ENCODE results near the gene DLEU7.
A peak's percentile ranks its signal among the peaks of the same experiment; 100 is the strongest.

Gene DLEU7

DNA sequence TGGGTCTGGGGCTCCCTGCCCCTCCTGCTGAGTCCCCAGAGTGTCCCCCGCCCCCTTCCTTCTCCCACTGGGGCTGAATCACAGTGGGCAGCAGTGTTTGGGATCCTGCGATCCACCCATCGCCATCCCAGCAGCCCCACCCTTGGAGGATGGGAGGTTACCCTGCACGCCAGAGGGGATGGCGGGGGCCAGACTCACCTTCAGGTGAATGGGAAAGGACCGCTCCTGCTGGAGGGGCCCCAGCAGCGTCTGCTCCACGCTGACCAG is 569 bp downstream of the DLEU7 start:
- no peak for DNase-seq (ENCODE audit: low read depth in 2 of 2)

DNA sequence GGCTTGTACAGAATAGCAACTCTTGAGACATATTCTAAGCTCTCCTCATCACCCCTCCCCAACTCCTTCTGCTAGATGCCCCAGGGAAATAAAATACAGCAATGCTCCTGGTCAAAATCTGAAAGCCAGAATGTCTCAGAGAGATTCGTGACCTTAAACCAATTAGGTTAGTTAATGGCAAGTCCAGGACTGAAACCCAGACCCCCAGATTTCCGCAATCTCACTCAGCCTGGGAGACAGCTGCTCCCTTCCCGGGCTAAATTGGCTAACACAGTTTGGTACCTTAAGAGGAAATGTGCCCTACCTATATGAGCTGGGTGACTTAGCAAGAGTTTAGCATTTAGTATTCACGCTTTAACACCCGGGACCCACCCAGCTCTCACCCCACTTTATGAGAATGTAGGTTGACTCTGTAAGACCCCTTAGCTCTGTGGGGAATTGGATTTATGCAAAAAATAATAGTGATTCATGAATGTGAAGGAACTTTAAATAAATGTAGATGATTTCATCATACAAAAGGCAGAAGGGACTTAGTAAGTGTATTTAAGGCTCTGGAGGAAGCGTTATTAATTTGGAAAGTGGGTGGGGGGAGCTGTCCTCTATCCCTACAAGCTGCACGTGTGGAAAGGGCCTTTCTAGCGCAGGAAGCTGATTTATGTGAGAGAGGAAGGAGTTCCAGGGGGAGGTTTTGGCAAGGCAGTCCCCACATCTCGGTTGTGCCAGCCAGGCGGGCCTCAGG is 1.1 kb downstream of the DLEU7 start:
- DNase-seq (ENCODE audit: low read depth in 2 of 2): no peak

- DNase-seq (ENCODE audit: low read depth in 2 of 2): no peak
Measured at GRCh38 chr13:50841786-50842185, 1.7 kb downstream of the DLEU7 start.

GRCh38 chr13:50840284-50840683 is 3.2 kb downstream of the DLEU7 start:
- DNase-seq (ENCODE audit: low read depth in 2 of 2): no peak

DNA sequence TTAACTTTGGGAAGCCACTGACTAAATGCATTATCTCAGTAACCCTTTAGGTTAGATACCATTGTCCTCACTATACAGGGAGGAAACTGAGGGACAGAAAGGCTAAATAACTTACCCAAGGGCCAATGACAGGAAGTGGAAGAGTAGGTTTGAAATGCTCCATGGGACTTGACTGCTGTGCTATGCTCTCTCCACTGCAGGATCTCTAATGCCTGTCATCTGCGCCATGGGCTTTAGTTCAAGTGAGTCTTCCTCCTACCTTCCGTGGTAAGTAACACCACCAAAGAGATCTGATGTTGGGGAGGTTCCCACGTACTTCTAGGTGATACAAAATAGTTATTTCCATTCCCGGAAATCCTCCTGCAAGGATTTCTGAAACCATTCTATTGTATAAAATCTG is 3.7 kb downstream of the DLEU7 start:
- no peak for DNase-seq (ENCODE audit: low read depth in 2 of 2)

DNA sequence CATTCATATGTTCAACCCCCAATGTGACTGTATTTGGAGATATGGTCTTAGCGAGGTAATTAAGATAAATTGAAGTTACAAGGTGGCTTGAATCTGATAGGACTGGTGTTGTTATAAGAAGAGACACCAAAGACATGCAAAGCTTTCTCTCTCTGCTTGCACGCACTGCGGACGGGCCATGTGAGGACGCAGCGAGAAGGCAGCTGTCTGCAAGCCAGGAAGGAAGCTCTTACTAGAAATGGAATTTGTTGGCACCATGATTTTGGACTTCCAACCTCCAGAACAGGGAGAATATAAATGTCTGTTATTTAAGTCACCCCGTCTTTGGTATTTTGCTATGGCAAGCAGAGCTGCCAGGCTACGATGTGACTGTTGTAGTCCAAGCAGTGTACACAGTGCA is 4.8 kb downstream of the DLEU7 start:
- no peak for DNase-seq (ENCODE audit: low read depth in 2 of 2)

GRCh38 chr13:50838031-50838430 is 5.5 kb downstream of the DLEU7 start:
- no peak for DNase-seq (ENCODE audit: low read depth in 2 of 2)

DNA sequence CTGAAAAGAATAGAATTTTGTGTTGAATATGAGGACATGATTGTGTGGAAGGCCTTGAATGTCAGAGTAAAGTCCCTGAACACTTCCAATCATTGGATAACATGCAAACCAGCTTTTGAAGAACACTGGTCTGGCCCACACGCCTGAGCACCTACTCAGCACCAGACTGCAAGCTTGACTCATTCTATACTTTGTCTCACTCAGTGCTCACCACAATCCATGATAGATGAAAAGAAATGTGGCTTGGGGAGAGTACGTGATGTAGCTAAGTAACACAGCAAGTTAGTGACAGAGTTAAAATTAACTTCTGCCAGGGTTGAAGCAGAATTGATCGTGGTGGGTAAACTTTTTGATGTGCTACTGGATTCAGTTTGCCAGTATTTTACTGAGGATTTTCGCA is 12.0 kb downstream of the DLEU7 start:
- no peak for DNase-seq (ENCODE audit: low read depth in 2 of 2)

DNA sequence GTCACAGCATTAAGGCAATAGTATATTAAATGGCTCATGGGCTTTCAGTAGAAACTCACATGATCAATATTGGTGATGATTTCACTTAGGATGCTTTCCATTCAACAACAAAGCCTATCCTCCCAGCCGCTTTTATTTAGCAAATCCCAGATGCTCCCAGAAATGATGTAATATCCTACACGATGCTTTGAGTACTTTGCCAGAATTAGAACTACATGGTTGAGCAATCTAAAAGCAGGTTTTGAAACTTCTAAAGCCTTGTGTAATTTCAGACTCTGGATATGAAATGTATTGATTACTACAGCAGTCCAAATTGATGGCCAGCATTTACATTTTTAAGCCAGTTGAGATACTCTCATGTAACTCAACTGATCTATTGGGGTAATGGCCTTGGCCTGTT is 13.6 kb downstream of the DLEU7 start:
- no peak for DNase-seq (ENCODE audit: low read depth in 2 of 2)

GRCh38 chr13:50829226-50829625 is 14.3 kb downstream of the DLEU7 start:
- no peak for DNase-seq (ENCODE audit: low read depth in 2 of 2)

DNA sequence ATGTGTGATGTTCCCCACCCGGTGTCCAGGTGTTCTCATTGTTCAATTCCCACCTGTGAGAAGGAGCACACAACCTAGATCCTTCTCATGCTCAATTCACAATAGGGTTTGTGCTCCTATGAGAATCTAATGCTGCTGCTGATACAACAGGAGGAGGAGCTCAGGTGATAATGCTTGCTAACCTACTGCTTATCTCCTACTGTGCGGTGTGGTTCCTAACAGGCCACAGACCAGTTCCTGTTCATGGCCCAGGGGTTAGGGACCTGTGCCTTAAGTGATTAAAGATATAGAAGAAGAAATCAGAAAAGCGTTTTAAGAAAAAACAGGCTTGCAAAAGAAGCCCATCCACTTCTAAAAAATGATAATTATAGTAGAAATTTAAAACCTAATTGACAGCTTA is 17.5 kb downstream of the DLEU7 start:
- no peak for DNase-seq (ENCODE audit: low read depth in 2 of 2)

DNA sequence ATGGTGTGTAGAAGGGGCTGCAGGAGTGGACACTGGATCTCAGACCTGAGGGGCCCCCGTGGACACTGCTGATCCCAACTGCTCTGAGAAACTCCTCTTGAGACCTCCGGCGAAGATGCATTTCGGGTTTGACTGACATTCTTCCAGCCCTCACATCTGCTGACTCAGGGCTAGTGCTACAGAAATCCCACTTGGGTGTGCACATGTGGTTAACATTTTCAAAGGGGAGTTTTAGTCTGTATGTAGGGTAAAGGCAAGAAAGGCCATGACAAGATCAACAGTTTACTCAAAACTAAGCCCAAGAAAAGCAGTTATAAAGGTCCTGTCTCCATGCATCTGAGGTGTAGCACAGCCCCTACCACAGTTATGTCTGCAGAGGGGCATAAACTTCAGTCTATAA is 31.2 kb downstream of the DLEU7 start:
- DNase-seq (ENCODE audit: low read depth in 2 of 2): no peak

GRCh38 chr13:50810998-50811397 is 32.5 kb downstream of the DLEU7 start:
- no peak for DNase-seq (ENCODE audit: low read depth in 2 of 2)

DNA sequence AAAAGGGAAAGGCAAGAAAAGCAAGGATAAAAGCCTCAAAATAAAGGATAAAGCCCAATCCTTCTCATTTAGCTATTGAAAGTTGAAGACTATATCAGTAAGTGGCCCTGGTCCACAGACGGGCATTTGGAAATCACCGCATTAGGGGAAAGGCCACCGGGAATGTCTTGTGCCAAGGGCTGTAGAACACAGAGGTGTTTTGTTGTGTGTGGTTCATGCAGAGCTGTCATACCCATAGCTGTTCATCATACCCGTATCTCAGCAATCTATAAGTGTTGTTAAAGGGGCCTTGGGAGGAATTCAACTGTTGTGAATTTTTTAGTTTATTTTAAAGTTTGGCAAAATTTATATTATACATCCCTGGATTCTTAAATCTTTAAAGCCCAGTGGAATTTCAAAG is 33.0 kb downstream of the DLEU7 start:
- no peak for DNase-seq (ENCODE audit: low read depth in 2 of 2)

DNA sequence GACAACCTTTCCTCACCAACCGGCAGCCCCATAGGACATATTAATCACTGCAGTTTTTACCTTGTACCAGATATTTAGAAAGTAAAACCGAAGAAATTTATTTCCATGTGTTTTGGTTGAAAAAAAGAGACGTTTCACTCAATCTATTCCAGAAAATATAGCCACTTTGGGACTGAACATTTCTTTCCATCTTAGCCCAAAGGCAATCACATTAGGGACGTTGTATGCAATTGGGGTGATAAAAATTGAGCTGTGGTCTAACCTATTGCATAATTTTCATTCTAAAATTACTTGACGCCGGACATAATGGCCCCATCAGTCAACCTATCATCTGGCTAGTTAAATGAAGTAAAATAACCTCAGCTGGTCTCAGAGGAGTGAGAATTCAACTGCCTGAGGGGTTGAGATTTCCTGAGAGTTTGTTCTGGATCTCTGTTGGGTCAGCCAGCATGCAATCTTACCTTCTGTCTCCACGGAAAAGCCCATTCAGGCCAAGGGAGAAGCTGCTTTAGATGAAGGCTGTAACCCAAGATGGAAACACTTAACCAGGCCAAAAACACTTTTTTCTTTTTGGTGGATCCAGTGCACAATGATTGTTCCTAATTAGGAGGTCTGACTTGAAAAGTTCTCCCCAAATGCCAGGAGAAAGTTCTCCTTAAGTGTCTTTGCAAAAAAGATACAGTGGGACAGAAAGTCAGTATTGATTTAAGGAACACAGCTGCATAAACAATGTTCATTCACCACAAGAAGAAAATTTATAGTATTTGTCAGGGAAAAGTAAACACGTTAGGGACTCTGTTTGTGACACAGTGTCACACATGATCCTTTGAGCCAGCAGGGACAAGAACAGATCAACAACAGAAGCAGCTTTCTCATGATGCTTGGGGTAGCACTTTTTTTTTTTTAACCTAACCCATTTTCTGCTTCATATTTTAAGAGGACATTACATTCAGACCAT is 34.1 kb downstream of the DLEU7 start:
- DNase-seq (ENCODE audit: low read depth in 2 of 2): no peak

DNA sequence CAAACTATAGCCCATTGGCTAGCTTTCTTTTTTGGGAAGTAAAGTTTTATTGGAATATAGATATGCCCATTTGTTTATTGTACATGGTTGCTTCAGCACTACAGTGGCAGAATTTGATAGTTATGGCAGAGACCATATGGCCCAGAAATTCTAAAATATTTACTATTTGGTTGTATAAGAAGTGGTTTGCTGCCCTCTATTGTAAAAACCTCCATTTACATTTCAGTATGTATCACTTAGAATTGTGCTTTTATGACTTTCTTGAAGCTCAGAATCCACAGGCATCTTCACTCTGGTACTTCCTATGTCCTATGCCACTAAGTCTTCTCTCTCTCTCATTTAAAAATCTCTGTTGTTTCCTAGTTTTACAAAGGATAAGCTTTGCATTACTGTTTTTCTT is 37.7 kb downstream of the DLEU7 start:
- DNase-seq (ENCODE audit: low read depth in 2 of 2): no peak

GRCh38 chr13:50801087-50801931 is 42.2 kb downstream of the DLEU7 start:
- DNase-seq (ENCODE audit: low read depth in 2 of 2): peak in 1 of 2 donors; percentile 32

GRCh38 chr13:50800091-50800739 is 43.3 kb downstream of the DLEU7 start:
- no peak for DNase-seq (ENCODE audit: low read depth in 2 of 2)

DNA sequence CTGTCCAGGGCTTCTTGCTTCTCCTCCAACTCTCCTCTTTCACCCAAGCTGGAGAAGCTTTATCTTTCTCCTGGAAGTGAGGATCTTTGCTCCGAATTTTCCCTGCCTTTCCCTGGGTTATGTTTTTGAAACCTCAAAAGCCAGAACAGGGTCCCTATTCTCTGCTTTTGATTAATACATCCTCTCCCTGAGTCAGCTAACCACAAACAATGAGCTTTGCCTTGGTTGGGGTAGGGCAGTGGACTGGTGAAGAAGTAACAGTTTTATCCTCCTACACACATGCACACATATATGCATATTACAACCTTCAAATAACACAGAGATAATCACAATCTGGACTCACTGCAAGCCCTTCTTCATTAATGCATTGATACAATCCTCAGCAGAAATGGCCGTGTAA is 44.6 kb downstream of the DLEU7 start:
- DNase-seq (ENCODE audit: low read depth in 2 of 2): no peak

DNA sequence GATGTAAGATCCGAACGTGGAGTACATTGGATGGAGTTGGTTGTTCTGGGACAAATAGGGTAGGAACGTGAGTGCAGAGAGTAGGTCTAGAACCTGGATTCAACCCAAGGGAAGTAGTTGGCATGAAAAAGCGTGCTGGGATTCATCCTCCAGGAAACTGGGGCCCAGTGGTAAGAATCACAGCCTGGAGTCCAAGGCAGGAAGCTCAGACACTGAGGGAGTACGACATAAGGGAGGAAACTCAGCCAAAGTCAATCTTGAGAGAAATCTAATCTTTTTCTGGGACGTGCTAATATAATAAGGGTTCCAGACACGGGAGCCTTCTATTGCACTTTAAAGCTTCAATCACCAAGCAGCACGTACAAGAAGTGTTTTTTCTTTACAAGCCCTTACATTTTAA is 46.4 kb downstream of the DLEU7 start:
- no peak for DNase-seq (ENCODE audit: low read depth in 2 of 2)

GRCh38 chr13:50796463-50796862 is 47.0 kb downstream of the DLEU7 start:
- DNase-seq (ENCODE audit: low read depth in 2 of 2): no peak

- no peak for DNase-seq (ENCODE audit: low read depth in 2 of 2)
Measured at GRCh38 chr13:50794226-50794625, 49.3 kb downstream of the DLEU7 start.
